ENCODE data around the gene TMEM18.
"Not testable (repeated sequence)": the region's sequence is repeated elsewhere in the genome, so short reads cannot be mapped to it uniquely, and the experiment has no call there.

Gene TMEM18

DNA sequence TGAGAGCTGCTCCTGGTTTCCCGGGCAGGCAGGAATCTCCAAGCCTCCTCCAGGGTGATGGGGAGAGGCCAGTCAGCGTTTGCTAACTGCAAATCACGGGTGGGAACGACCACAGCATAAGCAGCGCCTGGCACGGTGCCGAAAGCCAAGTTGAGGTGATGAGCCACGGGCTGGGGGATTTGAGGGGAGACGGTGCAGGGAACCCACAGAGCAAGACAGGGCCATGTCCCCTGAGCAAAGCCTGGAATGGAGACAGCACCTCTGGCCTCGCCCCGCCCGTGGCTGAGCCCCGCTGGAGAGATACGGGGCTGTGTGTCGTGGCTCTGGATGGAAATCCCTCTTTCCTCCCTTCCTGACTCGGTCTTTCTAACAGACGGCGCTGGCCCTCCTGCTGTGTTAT lies 31.5 kb upstream of the TMEM18 start:
- no peak for DNase-seq (ENCODE audit: low spot score)
- TF ChIP-seq, protein P1, sequence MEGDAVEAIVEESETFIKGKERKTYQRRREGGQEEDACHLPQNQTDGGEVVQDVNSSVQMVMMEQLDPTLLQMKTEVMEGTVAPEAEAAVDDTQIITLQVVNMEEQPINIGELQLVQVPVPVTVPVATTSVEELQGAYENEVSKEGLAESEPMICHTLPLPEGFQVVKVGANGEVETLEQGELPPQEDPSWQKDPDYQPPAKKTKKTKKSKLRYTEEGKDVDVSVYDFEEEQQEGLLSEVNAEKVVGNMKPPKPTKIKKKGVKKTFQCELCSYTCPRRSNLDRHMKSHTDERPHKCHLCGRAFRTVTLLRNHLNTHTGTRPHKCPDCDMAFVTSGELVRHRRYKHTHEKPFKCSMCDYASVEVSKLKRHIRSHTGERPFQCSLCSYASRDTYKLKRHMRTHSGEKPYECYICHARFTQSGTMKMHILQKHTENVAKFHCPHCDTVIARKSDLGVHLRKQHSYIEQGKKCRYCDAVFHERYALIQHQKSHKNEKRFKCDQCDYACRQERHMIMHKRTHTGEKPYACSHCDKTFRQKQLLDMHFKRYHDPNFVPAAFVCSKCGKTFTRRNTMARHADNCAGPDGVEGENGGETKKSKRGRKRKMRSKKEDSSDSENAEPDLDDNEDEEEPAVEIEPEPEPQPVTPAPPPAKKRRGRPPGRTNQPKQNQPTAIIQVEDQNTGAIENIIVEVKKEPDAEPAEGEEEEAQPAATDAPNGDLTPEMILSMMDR (IDR thresholded peaks at IDR 0.05; ENCODE audit: extremely low read depth, missing control alignments) = no peak

DNA sequence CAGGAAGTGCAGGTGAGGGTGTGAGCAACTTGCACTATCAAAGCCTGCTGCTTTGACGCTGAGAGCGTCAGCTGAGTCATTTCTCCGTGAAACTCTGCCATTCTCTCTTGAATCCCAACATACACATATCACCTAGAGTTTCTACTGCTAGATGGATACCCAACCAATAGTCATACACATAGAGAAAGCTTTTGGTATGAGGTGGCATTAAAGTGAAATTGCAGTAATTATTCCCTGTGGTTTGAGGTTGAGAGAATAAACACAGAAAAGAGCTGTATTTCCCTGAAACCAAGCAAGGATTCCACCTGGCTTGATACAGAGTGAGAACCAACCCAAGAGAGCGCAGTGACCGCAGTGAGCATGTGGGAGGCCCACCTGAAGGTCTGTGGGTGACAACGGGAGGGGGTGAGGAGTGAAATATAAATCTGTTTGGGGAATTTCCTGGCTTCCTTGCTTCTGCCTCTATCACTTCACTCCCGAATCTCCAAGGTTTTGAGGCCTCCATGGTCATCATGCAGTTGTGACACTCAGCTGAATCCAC lies 28.8 kb upstream of the TMEM18 start:
- TF ChIP-seq, protein P1 (IDR thresholded peaks at IDR 0.05; ENCODE audit: extremely low read depth, missing control alignments) = no peak
- DNase-seq (ENCODE audit: low spot score) = peak; percentile 37

DNA sequence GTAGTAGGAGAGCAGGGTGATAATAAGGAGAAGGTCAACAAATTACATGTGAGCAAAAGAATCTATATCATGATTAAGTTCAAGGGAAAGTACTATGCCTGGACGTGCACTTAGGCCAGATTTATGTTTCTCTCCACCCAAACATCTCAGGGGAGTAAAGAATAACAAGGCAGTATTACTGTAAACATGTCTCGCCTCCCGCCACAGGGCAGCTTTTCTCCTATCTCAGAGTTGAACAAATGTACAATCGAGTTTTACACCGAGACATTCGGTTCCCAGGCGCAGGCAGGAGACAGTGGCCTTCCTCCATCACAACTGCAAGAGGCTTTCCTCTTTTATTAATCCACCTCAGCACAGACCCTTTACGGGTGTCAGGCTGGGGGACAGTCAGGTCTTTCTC lies 25.6 kb upstream of the TMEM18 start:
- DNase-seq (ENCODE audit: low spot score) = not testable (repeated sequence)

DNA sequence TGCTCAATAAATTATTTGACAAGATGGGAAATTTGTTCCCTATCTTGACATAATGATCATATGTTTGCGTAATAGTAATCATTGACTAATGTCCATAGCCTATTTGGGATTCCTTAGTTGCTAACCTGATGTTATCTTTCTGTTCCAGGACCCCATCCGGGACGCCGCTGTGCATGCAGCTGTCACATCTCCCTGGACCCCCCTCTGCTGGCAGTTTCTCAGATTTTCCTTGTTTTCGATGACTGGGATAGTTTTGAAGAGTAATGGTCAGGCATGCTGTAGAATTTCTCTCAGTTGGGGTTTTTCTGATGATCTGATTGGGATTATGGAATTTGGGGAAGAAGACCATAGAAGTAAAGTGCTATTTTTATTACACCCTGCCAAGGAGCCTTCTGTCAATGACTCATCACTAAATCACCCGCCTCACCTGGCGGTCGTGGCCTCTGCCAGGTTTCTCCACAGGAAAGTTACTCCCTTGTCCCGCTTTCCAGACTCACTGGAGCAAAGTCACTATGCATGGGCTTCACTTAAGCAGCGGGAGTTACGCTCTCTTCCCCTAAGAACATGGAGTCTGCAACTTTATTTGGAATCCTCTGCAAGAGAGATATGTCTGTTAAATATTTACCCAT lies 19.9 kb upstream of the TMEM18 start:
- TF ChIP-seq, protein P1 (IDR thresholded peaks at IDR 0.05; ENCODE audit: extremely low read depth, missing control alignments) = no peak
- DNase-seq (ENCODE audit: low spot score) = no peak

DNA sequence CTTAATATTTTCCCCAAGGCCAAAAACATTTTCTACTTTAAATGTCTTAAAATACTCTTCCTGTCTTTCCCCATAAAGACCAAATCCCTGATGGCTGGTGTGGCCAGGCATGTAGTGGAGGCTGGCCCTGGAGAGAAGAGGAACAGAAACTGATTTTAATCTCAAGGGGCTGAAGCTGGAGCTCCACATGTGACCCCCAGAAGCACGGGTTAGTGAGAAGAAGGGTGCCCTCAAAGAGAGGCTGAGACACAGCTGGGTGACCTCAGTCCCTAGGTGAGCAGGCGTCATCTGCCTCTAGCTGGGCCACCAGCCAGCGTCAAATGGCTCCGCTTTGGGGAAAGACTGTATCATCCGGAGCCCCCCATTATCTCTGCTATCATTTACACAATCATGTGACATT lies 19.3 kb upstream of the TMEM18 start:
- DNase-seq (ENCODE audit: low spot score) = peak; percentile 54
- TF ChIP-seq, protein P1 (IDR thresholded peaks at IDR 0.05; ENCODE audit: extremely low read depth, missing control alignments) = no peak

DNA sequence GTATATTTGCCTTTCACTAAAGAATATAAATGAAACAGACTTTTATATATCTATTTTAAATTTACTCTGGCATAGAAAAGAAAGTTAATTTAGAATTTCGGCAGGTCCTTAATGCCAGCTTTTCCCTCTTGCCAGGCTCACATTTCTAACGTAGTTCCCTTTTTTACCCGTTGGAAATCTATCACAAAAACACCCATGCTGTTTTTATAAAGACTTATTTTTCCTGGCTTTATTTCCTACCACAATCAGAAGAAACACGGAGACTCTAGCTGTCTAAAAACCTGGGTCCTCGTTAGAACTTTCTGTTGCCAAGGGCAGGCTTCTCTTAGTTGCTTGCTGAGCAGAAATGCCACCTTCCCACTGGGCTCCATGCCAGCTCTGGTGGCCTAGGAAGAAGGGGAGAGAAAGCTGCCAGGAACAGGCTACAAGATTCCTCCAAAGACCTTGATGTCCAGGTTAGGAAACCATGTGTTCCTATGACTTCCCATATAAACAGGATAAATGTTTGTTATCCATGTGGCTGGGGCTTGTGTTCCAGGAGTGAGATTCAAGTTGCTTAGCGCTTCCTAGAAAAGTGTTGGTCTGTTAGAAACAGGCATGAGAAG lies 17.8 kb upstream of the TMEM18 start:
- TF ChIP-seq, protein P1 (IDR thresholded peaks at IDR 0.05; ENCODE audit: extremely low read depth, missing control alignments) = no peak
- no peak for DNase-seq (ENCODE audit: low spot score)

DNA sequence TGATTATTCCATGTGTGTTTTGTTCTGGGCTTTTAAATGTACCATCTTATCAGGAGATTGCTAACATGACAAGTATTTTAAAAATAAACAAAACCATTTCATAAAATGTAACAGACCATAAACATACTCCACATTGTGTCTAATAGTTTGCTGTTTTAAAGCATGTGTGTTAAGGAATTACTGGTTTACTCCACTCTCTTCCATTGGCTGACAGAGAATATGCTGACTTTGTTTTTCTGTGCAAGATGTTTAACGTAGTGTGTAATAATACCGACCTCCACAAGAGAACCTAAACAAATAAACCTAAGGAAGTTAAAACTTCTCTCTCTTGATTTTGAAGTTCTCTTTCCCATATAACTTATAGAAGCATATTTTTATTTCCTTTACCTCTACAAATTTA lies 17.0 kb upstream of the TMEM18 start:
- TF ChIP-seq, protein P1 (IDR thresholded peaks at IDR 0.05; ENCODE audit: extremely low read depth, missing control alignments) = no peak
- DNase-seq (ENCODE audit: low spot score) = no peak

DNA sequence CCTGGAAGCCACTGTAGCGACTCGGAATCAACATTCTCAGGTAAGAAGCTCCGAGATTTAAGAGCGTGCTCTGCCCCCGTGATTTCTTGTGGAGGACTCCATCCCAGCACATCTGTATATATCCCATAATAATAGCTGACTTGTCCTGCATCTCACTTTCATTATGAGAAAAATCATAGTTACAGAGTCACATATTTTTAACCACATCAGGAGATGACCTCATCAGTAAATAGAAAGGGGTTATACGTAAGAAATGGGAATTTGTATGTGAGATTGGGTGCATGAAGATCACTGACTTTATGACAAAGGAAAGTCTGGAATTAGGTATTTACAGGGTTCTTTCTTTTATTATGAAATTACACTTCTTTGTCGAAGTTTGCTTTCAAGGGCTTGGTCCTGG lies 16.4 kb upstream of the TMEM18 start:
- TF ChIP-seq, protein P1 (IDR thresholded peaks at IDR 0.05; ENCODE audit: extremely low read depth, missing control alignments) = no peak
- DNase-seq (ENCODE audit: low spot score) = no peak

All from GM20000 (cell line).